HG03565 (cell line): Measurements from ENCODE around the gene TAP2.
"Not testable (repeated sequence)": the region's sequence is repeated elsewhere in the genome, so short reads cannot be mapped to it uniquely, and the experiment has no call there.

Experiments used
- ATAC-seq: cut with Tn5 transposase; IDR thresholded peaks from one replicate; pipeline ENCODE4 v1.9.1; 2021; ENCODE audit warnings: mild to moderate bottlenecking, moderate library complexity; ENCODE audit not compliant: unreplicated experiment

TAP2 gene

DNA sequence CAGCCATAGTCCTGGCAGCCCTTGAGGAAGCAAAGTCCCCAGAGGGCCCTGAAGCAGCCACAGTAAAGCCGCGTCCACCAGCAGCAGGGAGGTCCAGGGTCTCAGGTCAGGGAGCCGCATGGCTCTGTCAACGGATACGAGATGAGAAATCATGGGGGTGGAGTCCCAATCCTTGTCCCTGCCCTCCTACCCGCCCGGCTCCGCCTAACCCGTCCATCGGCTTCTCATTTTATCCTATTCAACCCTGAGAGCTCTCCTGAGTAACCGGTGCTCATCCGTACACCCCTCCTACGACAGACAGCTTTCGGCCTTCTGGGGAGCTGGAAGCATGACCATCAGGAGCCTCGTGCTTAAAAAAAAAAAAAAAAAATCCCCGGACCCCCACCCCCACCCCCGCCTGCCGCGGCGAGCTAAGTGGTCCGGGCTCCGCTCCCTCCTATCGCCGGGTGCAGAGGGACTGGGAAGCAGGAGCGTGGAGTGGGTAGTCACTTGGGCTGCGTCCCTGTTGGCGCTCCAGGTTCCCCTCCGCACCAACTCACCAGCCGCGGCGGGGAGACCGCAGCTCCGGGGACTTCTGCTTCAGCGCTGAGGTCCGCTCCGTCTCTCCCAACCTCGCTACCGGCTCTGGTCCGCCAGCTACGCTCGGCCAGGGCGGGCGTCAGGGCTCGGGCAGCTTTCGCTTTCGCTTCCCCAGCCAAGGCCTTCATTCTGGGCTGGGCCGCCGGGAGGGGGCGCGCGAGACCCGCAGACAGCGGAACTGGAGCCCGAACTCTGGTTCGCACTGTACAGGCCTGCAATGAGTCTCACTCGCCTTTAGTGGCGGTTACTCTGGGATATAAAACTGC, at the start of gene TAP2:
Gene TAP2 (minus strand): TSS at position 626 of the 845 bp plus-strand sequence. CDS start 506 bp downstream, at position 120.
- peak; percentile 62 for ATAC-seq

- ATAC-seq, result no peak
Observed at GRCh38 chr6:32887616-32888015, 49.1 kb upstream of the TAP2 start.

DNA sequence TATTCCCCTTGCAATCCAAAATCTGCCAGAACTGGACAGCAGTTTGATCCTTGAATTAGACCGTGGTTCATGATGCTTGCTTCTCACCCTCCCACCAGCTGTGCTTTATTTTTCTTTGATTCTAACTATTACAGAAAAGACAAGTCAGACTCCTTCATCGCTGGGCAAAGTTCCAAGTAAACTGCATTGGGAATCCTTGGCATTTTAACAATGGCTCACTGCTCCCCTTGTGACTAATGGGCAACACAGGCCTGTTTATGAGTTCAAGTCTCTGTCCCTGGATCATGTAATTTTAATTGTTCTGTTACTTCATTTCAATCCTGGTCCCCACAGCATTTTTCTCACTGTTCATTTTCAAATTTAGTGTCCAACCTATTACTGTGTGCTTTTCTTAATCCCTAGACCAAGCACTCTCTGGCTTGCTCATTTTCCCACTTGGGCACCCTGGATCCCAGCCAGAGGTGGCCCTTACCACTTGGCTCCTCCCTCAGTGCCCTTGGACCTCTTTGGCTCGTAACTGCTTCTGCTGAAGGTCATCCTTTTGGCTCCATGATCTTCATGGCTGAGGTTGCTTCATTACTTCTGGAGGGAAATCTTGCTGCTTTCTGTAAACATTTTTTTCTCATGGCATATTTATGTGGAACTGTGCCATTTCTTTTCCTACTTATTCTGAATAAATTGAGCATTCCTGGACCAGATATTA, 48.3 kb upstream of the TAP2 start:
- ATAC-seq, result no peak

DNA sequence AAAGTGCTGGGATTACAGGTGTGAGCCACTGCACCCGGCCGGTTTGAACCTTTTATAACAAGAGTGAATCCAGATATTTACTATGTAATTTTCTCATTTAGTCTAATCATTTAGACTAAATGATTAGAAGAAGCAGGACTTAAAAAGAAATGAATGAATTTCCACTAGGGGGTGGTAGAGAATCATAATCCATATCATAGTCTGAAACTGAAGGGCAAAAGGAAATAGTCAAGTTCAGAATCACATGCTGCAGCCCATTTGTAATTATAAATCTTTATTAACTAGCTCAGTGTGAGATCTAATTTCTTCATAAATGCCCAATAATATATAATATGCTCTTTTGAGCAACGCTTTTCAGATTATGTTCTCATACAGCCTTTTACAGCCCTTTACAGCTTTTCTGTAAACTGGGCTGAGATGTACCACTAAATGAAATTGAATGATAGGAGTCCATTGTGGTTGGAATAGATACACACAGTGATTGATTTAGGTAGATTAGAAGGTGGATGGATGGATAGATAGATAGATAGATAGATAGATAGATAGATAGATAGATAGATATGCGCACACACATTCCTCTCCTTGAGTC, 47.3 kb upstream of the TAP2 start:
- ATAC-seq, result no peak

DNA sequence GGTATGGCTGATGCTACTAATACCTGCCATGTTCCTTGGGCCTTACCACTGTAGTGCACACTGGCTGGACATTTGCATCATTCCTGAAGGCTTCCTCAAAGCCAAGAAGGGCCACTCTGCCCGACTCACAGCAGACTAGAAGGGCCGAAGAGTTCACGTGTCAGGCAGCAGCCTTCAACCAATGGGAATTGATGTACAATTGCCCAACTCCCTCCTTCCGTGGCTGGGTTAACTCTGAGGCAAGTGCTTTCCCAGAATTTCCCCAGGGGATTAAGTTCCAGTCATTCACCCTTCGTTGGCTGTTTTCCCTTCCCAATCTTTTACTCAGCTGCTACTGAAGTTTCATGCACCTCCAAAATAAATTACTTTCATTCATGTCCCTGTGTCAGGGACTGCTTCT, 45.2 kb upstream of the TAP2 start:
- ATAC-seq, result no peak

DNA sequence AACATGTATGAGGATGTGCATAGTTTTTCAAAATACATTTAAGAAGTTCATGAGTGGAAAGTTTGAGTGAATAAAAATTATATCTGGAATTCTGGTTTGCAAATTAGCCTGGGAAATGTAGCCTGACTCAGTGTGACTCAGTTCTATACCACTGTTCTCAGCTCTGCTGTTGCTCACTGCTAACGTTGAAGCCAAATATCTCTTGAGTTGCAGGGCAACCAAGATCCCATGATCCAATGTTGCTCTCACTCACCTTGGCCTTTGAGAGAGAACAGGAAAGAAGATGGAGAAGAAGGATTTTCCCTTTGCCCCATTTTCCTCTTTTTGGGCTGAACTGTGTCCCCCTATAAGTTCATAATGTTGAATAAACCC, 44.3 kb upstream of the TAP2 start:
- no peak for ATAC-seq

GRCh38 chr6:32880962-32881361, 42.4 kb upstream of the TAP2 start:
- not testable (repeated sequence) for ATAC-seq

DNA sequence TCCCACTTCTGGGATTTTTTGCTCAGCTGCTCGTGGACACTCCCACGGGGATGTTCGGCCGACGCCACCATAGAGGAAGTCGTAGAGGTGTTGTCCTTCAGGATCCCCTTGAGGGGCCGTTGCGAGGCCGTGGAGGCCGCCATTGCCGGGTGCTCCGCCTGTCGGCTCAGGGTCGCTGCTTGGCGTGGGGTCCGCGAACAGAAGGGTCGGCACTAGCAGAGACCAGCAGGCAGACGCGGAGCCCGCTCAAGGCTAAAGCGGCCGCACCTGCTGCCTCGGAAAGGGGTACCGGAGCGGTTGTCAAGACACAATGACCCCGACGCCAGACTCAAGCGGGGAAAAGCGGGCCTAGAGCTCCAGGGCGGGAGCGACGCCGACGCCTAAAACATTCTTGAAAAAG, 41.2 kb upstream of the TAP2 start:
- ATAC-seq, result no peak

DNA sequence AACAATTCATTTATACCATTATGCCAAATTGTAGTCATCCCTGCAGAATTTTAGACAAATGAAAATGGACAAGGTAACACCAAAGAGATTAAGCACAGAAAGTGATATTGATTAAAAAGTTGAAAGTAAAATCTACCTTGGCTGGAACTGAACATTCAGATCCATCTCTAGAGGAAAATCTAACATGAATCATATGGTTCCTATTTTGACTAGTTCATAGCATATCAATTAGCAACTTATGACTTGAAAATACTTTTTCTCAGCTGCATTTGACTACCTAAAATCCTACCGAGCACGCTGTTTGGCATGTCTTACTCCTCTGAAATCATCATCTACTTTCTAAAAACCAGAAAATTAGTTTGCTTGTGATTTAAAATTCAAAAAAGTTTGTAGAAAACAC, 38.1 kb upstream of the TAP2 start:
- no peak for ATAC-seq

- ATAC-seq, result not testable (repeated sequence)
Observed at GRCh38 chr6:32873947-32874346, 35.4 kb upstream of the TAP2 start.

- no peak for ATAC-seq
Observed at GRCh38 chr6:32868257-32868788, 29.8 kb upstream of the TAP2 start.

DNA sequence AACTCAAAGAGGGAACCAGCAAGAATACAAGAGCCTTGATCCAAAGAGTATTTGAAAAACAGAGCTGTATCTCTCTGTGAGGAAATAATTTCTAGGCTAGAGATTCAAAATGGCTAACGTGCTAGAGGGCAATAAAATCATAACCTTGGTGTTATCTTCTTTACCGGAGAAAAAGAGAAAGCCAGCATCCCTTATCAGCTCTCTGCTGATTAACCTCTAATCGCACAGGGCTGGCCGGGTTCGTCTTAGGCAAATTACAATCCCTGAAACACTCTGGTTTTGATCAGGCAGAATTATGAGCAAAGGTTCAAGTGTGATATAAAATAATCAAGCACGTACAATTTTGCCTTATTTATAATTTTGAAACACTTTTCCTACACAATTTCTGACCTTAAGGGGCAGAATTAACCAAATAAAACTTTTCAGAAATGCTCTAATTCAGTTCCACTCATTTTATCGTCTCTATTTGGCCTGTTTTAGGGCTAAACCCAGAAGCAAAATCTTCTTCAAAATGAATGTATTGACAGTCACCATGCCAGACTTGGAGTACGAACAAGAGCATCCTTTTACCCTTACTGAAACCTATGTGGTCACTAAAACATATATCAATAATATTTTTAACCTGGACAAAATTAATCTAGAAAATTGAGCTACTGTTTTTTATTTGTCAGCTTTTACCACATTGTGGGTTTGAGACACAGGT, 29.2 kb upstream of the TAP2 start:
- ATAC-seq, result no peak

GRCh38 chr6:32867022-32867477, 28.5 kb upstream of the TAP2 start:
- no peak for ATAC-seq

DNA sequence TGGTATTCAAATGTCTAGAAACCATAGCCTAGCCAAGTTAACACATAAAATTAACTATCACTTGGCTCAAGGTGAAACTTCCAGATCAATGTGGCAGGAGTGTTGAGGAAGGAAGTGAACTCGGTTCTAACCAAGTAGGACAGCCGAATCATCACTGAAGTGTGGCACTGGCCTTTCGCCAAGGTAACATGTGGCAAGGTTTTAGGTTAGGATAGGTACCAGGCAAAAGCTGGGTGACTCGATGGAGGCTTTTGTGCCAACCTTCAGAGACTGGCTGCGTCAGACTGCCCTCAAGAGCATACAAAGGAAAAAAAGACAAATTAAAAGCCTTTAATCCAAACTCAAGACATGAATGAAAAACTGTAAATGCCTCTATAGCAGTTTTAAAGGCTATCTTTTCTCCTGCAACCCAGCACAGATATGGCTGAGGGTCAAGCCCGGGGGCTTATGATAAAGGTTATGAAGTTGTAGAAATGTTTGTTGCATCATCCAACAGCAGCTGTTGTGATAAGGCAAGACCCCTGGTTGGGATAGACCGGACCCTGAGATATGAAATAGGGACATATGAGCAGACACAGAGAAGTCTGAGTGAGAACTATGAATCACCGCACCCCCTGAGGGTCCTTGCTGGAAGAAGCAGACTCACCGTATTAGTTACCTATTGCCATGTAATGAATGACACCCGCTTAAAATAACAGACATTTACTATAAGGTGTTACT, 27.3 kb upstream of the TAP2 start:
- no peak for ATAC-seq

GRCh38 chr6:32862725-32863124, 24.2 kb upstream of the TAP2 start:
- ATAC-seq, result no peak

- no peak for ATAC-seq
Observed at GRCh38 chr6:32860674-32861073, 22.1 kb upstream of the TAP2 start.

- no peak for ATAC-seq
Observed at GRCh38 chr6:32858194-32858593, 19.7 kb upstream of the TAP2 start.

DNA sequence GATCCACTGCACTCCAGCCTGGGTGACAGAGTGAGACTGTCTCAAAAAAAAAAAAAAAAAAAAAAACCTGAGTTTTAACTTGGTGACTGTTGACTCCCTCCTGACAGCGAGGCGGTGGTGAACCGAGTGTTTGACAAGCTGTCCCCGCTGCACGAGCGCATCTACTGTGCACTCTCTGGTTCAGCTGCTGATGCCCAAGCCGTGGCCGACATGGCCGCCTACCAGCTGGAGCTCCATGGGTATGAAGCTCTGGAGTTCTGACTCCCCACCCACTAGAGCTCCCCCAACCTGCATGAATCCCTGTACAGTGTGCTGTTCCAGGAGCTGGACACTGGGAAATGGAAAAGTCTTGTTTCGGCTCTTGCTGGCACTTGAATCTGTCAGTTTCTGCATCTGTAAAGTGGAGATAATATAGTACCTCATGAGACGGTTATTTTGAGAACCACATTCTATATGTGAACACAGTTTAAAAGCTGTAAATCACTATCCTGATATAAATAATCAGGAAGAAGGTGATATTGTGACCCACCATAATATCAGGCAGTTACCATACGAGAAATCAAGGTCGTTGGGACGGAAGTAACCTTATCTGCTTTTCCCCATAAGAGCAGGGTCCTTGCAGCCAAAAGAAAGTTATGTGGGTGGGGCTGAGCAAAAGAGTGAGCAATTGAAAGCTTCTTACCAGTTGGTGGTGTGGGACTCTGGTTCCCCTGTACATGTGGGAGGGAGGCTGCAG, 18.8 kb upstream of the TAP2 start:
- ATAC-seq, result no peak

- no peak for ATAC-seq
Observed at GRCh38 chr6:32855467-32856174, 17.1 kb upstream of the TAP2 start.
